DND-41 (cell line): ENCODE data around the gene LEAP2.

Experiments used
- ATAC-seq: fragments of 200-7000 bp; cut with Tn5 transposase; 3 replicates; pipeline ENCODE4 v1.9.1; 2021; ENCODE audit warnings: low read depth; ENCODE audit not compliant: insufficient read depth
- DNase-seq: peaks from one replicate; pipeline ENCODE4 v3.0.0-alpha.2; 2020
- H2AFZ ChIP-seq: 2 replicates; pipeline ENCODE4 v1.6.0; 2012; ENCODE audit warnings: low read depth, low read length
- H3K27ac ChIP-seq: 2 replicates; pipeline ENCODE4 v1.5.1; 2012; ENCODE audit warnings: low read length, inconsistent platforms
- H3K27me3 ChIP-seq: fragments of 200-600 bp; sonication (generic); 2 replicates; pipeline ENCODE4 v1.6.0; 2012; ENCODE audit warnings: low read length, mild to moderate bottlenecking, inconsistent platforms; ENCODE audit not compliant: insufficient read depth, poor library complexity
- H3K36me3 ChIP-seq: 2 replicates; pipeline ENCODE4 v1.5.1; 2012; ENCODE audit warnings: low read length, inconsistent platforms; ENCODE audit not compliant: insufficient read depth
- H3K4me1 ChIP-seq: 2 replicates; pipeline ENCODE4 v1.5.1; 2012; ENCODE audit warnings: mild to moderate bottlenecking, low read length; ENCODE audit not compliant: insufficient read depth
- H3K4me2 ChIP-seq: 2 replicates; pipeline ENCODE4 v1.6.0; 2012; ENCODE audit warnings: mild to moderate bottlenecking, moderate library complexity, low read length, inconsistent platforms; ENCODE audit not compliant: insufficient read depth
- H3K4me3 ChIP-seq, 2 experiments: fragments of 200-600 bp in 1 of 2; shearing (Covaris generic) in 1 of 2; 2 replicates each; pipeline ENCODE4 v1.5.1; 2012 to 2016; ENCODE audit warnings: inconsistent platforms in 2 of 2, low read length in 2 of 2, mild to moderate bottlenecking in 2 of 2, low read depth in 1 of 2, moderate library complexity in 1 of 2
- H3K79me2 ChIP-seq: 2 replicates; pipeline ENCODE4 v1.6.0; 2012; ENCODE audit warnings: low read length, inconsistent platforms; ENCODE audit not compliant: insufficient read depth
- H3K9ac ChIP-seq: 2 replicates; pipeline ENCODE4 v1.6.0; 2012; ENCODE audit warnings: low read depth, mild to moderate bottlenecking, inconsistent platforms, low read length, moderate library complexity
- H3K9me3 ChIP-seq: 2 replicates; pipeline ENCODE4 v1.5.1; 2012; ENCODE audit warnings: low read length, moderate library complexity, mild to moderate bottlenecking, inconsistent platforms; ENCODE audit not compliant: insufficient read depth, severe bottlenecking
- H4K20me1 ChIP-seq: 2 replicates; pipeline ENCODE4 v1.6.0; 2012; ENCODE audit warnings: low read length; ENCODE audit not compliant: insufficient read depth
- EZH2 ChIP-seq: IDR thresholded peaks from 3 replicates; pipeline ENCODE4 v1.6.1; 2012; ENCODE audit warnings: borderline replicate concordance, low read depth, mild to moderate bottlenecking, moderate library complexity, low read length, inconsistent platforms; ENCODE audit not compliant: severe bottlenecking
- TF ChIP-seq, protein P1 (sequence below): IDR thresholded peaks from 2 replicates; pipeline ENCODE4 v1.5.1; 2012; ENCODE audit warnings: borderline replicate concordance, low read length, moderate library complexity, mild to moderate bottlenecking; ENCODE audit not compliant: poor library complexity, severe bottlenecking; ENCODE audit errors: extremely low read depth

The LEAP2 gene

DNA sequence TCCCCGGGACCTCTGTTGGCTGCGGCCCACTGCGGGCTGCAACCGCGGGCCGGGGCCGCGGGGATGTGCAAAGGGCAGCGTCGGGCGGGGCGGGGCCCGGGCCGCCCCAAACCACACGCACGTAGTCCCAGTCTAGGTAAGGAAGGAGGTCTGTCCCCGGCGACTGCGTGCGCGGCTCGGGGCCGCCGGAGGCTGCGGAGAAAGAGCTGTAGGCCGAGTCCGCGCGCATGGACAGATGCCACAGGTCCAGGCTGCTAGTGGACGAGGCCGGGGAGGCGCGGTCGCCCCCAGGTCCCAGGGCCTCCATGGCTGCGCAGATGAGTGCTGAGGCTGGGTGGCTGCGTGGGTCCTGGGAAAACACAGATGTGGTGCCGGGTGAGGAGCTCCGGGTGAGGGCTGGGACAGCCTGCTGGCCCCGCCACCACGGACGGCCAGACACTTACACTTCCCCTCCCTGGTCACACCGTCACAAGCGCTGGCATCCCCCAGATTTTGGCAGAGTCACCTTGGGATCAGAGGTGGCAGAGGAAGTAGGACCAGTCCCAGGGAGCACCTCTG lies 47.6 kb upstream of the LEAP2 start:
- no peak overlapping the region for H2AFZ ChIP-seq
- H3K9me3 ChIP-seq: no peaks in the 10 kb centered on the region
- no peaks in the 10 kb centered on the region for H4K20me1 ChIP-seq
- H3K4me1 ChIP-seq: peaks cover 13% of the 10 kb centered on the region
- ATAC-seq: no peak
- peaks cover 40% of the 10 kb centered on the region for H3K27me3 ChIP-seq
- no peaks in the 10 kb centered on the region; the same call in 1 of the 2 replicates for H3K36me3 ChIP-seq
- TF ChIP-seq, protein P1, sequence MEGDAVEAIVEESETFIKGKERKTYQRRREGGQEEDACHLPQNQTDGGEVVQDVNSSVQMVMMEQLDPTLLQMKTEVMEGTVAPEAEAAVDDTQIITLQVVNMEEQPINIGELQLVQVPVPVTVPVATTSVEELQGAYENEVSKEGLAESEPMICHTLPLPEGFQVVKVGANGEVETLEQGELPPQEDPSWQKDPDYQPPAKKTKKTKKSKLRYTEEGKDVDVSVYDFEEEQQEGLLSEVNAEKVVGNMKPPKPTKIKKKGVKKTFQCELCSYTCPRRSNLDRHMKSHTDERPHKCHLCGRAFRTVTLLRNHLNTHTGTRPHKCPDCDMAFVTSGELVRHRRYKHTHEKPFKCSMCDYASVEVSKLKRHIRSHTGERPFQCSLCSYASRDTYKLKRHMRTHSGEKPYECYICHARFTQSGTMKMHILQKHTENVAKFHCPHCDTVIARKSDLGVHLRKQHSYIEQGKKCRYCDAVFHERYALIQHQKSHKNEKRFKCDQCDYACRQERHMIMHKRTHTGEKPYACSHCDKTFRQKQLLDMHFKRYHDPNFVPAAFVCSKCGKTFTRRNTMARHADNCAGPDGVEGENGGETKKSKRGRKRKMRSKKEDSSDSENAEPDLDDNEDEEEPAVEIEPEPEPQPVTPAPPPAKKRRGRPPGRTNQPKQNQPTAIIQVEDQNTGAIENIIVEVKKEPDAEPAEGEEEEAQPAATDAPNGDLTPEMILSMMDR: no peak
- no peak for TF ChIP-seq EZH2
- H3K4me3 ChIP-seq: no peak overlapping the region
- no peak overlapping the region for H3K4me2 ChIP-seq
- H3K9ac ChIP-seq: no peak overlapping the region
- DNase-seq: no peak
- no peak overlapping the region for H3K27ac ChIP-seq
- no peaks in the 10 kb centered on the region for H3K79me2 ChIP-seq

DNA sequence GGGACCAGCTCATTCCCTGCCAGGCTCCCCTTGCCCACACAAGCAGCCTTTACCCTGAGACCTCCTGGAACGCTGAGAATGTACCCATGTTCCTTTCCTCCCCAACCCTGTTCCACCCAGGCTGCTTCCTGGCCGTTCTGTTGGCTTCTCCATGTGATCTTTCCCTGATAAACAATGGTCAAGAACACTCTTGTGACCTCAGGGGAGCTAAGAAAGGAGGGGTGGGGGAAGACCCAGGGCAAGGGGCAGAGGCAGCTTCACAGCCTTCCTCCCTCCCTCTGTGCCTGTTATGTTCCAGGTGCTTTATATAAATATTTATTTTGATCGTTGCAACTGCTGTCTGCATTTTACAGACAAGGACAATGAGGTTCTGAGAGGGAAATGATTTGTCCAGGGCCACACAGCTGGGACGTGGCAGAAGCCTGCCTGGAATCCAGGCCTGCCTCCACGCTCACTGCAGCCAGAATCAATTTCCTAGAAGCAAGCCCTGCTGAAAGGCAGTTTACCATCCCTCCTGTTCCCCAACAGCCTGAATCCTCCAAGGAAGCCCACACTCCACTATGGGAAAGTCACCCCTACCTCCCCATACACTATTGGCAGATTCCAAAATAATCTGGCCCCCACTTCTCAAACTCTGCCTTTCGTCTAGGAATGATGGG lies 46.9 kb upstream of the LEAP2 start:
- no peaks in the 10 kb centered on the region; the same call in 1 of the 2 replicates for H3K36me3 ChIP-seq
- H3K79me2 ChIP-seq: no peaks in the 10 kb centered on the region
- no peak overlapping the region for H2AFZ ChIP-seq
- no peak overlapping the region for H3K9ac ChIP-seq
- TF ChIP-seq, protein P1: no peak
- TF ChIP-seq EZH2: no peak
- no peaks in the 10 kb centered on the region for H4K20me1 ChIP-seq
- no peak overlapping the region for H3K4me3 ChIP-seq
- ATAC-seq: no peak
- H3K27me3 ChIP-seq: peaks cover 43% of the 10 kb centered on the region
- no peak overlapping the region for H3K4me2 ChIP-seq
- DNase-seq: no peak
- peaks cover 13% of the 10 kb centered on the region for H3K4me1 ChIP-seq
- no peaks in the 10 kb centered on the region for H3K9me3 ChIP-seq
- no peak overlapping the region for H3K27ac ChIP-seq

DNA sequence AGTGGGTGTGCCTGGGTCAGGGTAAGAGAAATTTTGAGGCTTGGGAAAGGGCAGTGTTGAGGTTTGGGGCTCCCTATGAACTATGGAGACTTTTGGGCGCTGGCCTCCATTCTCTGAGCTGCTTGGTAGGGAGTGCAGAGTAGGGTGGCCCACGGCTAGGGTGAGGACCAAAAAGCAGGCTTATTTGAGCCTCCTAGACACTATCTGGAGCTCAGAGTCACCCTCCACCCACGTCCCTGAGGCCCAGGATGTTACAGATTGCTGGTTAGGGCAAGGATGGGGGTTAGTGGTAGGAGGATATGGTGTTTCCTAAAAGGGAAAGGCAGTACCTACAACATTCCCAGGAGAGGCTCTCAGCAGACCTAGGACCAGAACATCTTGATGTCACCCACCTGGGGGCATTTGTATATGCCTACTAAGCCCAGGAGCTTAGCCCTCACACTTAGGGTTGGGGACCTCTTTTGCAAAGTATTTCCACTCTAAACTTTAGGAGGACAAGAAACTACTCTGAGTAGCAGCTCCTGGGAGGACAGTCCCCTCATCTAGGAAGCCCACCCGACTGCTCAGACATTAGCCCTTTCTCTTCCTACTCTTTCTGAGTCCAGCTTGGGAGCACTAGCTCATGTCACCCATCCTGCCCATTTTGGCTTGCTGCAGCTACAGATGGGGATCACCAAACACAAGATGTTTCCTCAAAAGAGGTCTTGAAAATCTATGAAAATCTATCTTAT lies 45.4 kb upstream of the LEAP2 start:
- Histone ChIP-seq H4K20me1 (no peaks in the 10 kb centered on the region), H3K4me1 (peaks cover 13% of the 10 kb centered on the region), H3K27me3 (peaks cover 43% of the 10 kb centered on the region), H3K79me2 (no peaks in the 10 kb centered on the region), H3K9ac (no peak overlapping the region), H3K9me3 (no peaks in the 10 kb centered on the region), H3K4me2 (no peak overlapping the region), H2AFZ (no peak overlapping the region), H3K27ac (no peak overlapping the region), H3K36me3 (no peaks in the 10 kb centered on the region; the same call in 1 of the 2 replicates), H3K4me3 (no peak overlapping the region)
- TF ChIP-seq, protein P1: no peak
- TF ChIP-seq EZH2: no peak
- DNase-seq (no peak), ATAC-seq (no peak)
